HCT116 (cell line): ENCODE results near the gene CNDP1. TPM values are rescaled to one million over a fixed set of nuclear protein-coding genes. Genes with fewer than 3 reads are reported as not detected.

Experiments used
- ATAC-seq: fragments of 200-7000 bp; cut with Tn5 transposase; 2 replicates; pipeline ENCODE4 v1.9.1; 2020; ENCODE audit warnings: mild to moderate bottlenecking, moderate library complexity
- Bru-seq: library from RNA; stranded (reverse); fragments of 400-500 nt; gene quantifications from one replicate; lab custom pipeline; 2021; lab: Mats Ljungman, UMichigan
- BruChase-seq, 2 experiments: library from RNA; stranded (reverse); fragments of 400-500 nt; gene quantifications; one replicate each; lab custom pipeline; 2021; lab: Mats Ljungman, UMichigan
- BruUV-seq: library from RNA; stranded (reverse); fragments of 400-500 nt; replicated peaks from 2 replicates; lab custom pipeline; 2021; lab: Mats Ljungman, UMichigan
- CTCF ChIA-PET: fragments of 300-600 bp; sonication (Branson Sonifier 250); formaldehyde crosslinking; loops from one replicate; lab custom pipeline; 2021; ENCODE audit warnings: antibody characterized with exemption; lab: Charles Lee
- POLR2A ChIA-PET: fragments of 300-600, 350-600 bp; sonication (Branson Sonifier 250); formaldehyde crosslinking; loops from one replicate; lab custom pipeline; 2021; ENCODE audit warnings: antibody characterized with exemption; lab: Charles Lee
- RAD21 ChIA-PET, 2 experiments: fragments of 300-600 bp; sonication (Branson Sonifier 250); formaldehyde crosslinking; loops; one replicate each; lab custom pipeline; 2023; ENCODE audit warnings: low total read pairs in 2 of 2; ENCODE audit not compliant: uncharacterized antibody in 2 of 2, unreplicated experiment in 2 of 2, low non-redundant PET in 1 of 2; lab: Charles Lee
- DNase-seq: peaks from one replicate; pipeline ENCODE4 v3.0.0-alpha.2; 2010; ENCODE audit warnings: low read depth, low spot score
- H2AFZ ChIP-seq: fragments of 200-600 bp; shearing (Covaris generic), sonication (generic); 2 replicates; pipeline ENCODE4 v1.6.1; 2017; ENCODE audit warnings: low read depth, mixed run types, mixed read lengths, antibody characterized with exemption, low read length; ENCODE audit not compliant: poor library complexity, severe bottlenecking
- H3K27ac ChIP-seq: 2 replicates; pipeline ENCODE4 v1.5.1; 2012; ENCODE audit warnings: low read depth, low read length
- H3K27me3 ChIP-seq: fragments of 200-600 bp; sonication (generic); 2 replicates; pipeline ENCODE4 v1.6.1; 2016; ENCODE audit warnings: mixed run types, low read length, mixed read lengths; ENCODE audit not compliant: insufficient read depth
- H3K36me3 ChIP-seq, 2 experiments: fragments of 200-500 bp in 1 of 2; fragments of 200-600 bp in 1 of 2; sonication (Bioruptor generic) in 1 of 2; sonication (generic) in 1 of 2; 2 replicates each; pipeline versions ENCODE4 v1.5.1 to v1.6.1; 2014 to 2016; ENCODE audit warnings: low read length in 2 of 2, inconsistent platforms in 1 of 2, mixed read lengths in 1 of 2, mixed run types in 1 of 2; ENCODE audit not compliant: insufficient read depth in 2 of 2, control insufficient read depth in 1 of 2
- H3K4me1 ChIP-seq, 2 experiments: fragments of 200-600 bp in 1 of 2; sonication (generic) in 1 of 2; 2 replicates each; pipeline versions ENCODE4 v1.5.1 to v1.6.1; 2012 to 2017; ENCODE audit warnings: low read length in 2 of 2, inconsistent platforms in 1 of 2, mild to moderate bottlenecking in 1 of 2, mixed read lengths in 1 of 2, mixed run types in 1 of 2, moderate library complexity in 1 of 2; ENCODE audit not compliant: insufficient read depth in 2 of 2, control insufficient read depth in 1 of 2
- H3K4me2 ChIP-seq: fragments of 200-600 bp; sonication (generic); 2 replicates; pipeline ENCODE4 v1.6.1; 2017; ENCODE audit warnings: mixed run types, low read length, mixed read lengths
- H3K4me3 ChIP-seq, 2 experiments: fragments of 200-600 bp in 1 of 2; sonication (generic) in 1 of 2; replicated peaks in 1 of 2; 2 replicates each; pipeline ENCODE4 v1.5.1; 2011 to 2016; ENCODE audit warnings: low read length in 2 of 2, control low read depth in 1 of 2, low read depth in 1 of 2, mild to moderate bottlenecking in 1 of 2, mixed read lengths in 1 of 2, mixed run types in 1 of 2
- H3K79me2 ChIP-seq: fragments of 200-600 bp; sonication (generic); 2 replicates; pipeline ENCODE4 v1.6.1; 2017; ENCODE audit warnings: mild to moderate bottlenecking, mixed run types, low read length, moderate library complexity, mixed read lengths; ENCODE audit not compliant: insufficient read depth
- H3K9ac ChIP-seq: fragments of 200-600 bp; sonication (generic); 2 replicates; pipeline ENCODE4 v1.6.1; 2016; ENCODE audit warnings: low read length, mixed read lengths
- H3K9me2 ChIP-seq: fragments of 200-600 bp; sonication (generic), shearing (Covaris generic); 2 replicates; pipeline ENCODE4 v1.6.1; 2017; ENCODE audit warnings: mixed run types, mild to moderate bottlenecking, moderate library complexity; ENCODE audit not compliant: insufficient read depth
- H3K9me3 ChIP-seq, 2 experiments: fragments of 200-500 bp in 1 of 2; fragments of 200-600 bp in 1 of 2; sonication (Bioruptor generic) in 1 of 2; sonication (generic) in 1 of 2; 2 replicates each; pipeline ENCODE4 v1.6.1; 2014 to 2017; ENCODE audit warnings: low read length in 2 of 2, mixed read lengths in 2 of 2, inconsistent platforms in 1 of 2, low read depth in 1 of 2, mild to moderate bottlenecking in 1 of 2, mixed run types in 1 of 2, moderate library complexity in 1 of 2; ENCODE audit not compliant: control insufficient read depth in 1 of 2, insufficient read depth in 1 of 2
- H4K20me1 ChIP-seq: fragments of 200-600 bp; sonication (generic), shearing (Covaris generic); 2 replicates; pipeline ENCODE4 v1.6.1; 2017; ENCODE audit warnings: mixed run types, mild to moderate bottlenecking, moderate library complexity; ENCODE audit not compliant: insufficient read depth
- CBX3 ChIP-seq: IDR thresholded peaks from 2 replicates; pipeline ENCODE4 v1.6.1; 2012; ENCODE audit warnings: low read depth
- EGR1 ChIP-seq: IDR thresholded peaks from 2 replicates; pipeline ENCODE4 v1.6.1; 2012; ENCODE audit warnings: low read depth
- ELF1 ChIP-seq: IDR thresholded peaks from 2 replicates; pipeline ENCODE4 v1.6.1; 2012; ENCODE audit warnings: low read depth, borderline replicate concordance
- EZH2phosphoT487 ChIP-seq: fragments of 200-600 bp; IDR thresholded peaks from 2 replicates; pipeline ENCODE4 v1.6.1; 2018; ENCODE audit warnings: antibody characterized with exemption, borderline replicate concordance
- RAD21 ChIP-seq: IDR thresholded peaks from 2 replicates; pipeline ENCODE4 v1.6.1; 2012; ENCODE audit warnings: low read depth, mild to moderate bottlenecking
- intact Hi-C: fragments of 100-400 bp; cut with micrococcal nuclease; formaldehyde crosslinking; loops from 2 replicates; pipeline ENCODE4 v1.10.0; 2022
- long read RNA-seq: library from polyadenylated mRNA; unstranded; transcript quantifications from one replicate; pipeline ENCODE4 v2.0.0, GENCODE V29; 2021; ENCODE audit not compliant: unreplicated experiment
- polyA plus RNA-seq: library from polyadenylated mRNA; unstranded; fragments of >200 nt; gene quantifications from 2 replicates; pipeline ENCODE4 v1.2.1, GENCODE V29; 2012; ENCODE audit warnings: missing spikeins
- total RNA-seq: library from RNA; stranded (reverse); gene quantifications from one replicate; pipeline ENCODE4 v1.2.1, GENCODE V29; 2021; ENCODE audit not compliant: unreplicated experiment
- TF ChIP-seq, protein P1 (sequence below): IDR thresholded peaks from 2 replicates; pipeline ENCODE4 v1.6.1; 2012
- TF ChIP-seq, protein P2 (sequence below): IDR thresholded peaks from 2 replicates; pipeline ENCODE4 v1.6.1; 2011; ENCODE audit warnings: mild to moderate bottlenecking, low read length, moderate library complexity; ENCODE audit not compliant: insufficient replicate concordance; ENCODE audit errors: extremely low read depth

Gene CNDP1, protein sequence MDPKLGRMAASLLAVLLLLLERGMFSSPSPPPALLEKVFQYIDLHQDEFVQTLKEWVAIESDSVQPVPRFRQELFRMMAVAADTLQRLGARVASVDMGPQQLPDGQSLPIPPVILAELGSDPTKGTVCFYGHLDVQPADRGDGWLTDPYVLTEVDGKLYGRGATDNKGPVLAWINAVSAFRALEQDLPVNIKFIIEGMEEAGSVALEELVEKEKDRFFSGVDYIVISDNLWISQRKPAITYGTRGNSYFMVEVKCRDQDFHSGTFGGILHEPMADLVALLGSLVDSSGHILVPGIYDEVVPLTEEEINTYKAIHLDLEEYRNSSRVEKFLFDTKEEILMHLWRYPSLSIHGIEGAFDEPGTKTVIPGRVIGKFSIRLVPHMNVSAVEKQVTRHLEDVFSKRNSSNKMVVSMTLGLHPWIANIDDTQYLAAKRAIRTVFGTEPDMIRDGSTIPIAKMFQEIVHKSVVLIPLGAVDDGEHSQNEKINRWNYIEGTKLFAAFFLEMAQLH
- total RNA-seq (not detected), Bru-seq, nascent RNA (percentile 14 among the genes with signal in this experiment), BruChase-seq, experiment 1, labeled RNA remaining after a 6-hour chase (percentile 15 among the genes with signal in this experiment), BruChase-seq, experiment 2, labeled RNA remaining after a 2-hour chase (percentile 18 among the genes with signal in this experiment)
- polyA plus RNA-seq, result 0.01 and 0.03 TPM in 2 replicates
- long read RNA-seq, result 0 reads

GRCh38 chr18:74534150-74534969, at the start of gene CNDP1:
Gene CNDP1 (plus strand): TSS chr18:74534500. CDS start chr18:74534668, 168 bp downstream.
- H3K9me3 ChIP-seq, result no peaks in the 10 kb centered on the region
- no peak within 1 kb of the TSS for H3K27ac ChIP-seq
- no peak within 1 kb of the TSS for H3K4me3 ChIP-seq
- BruUV-seq, result no TSS peak
- H4K20me1 ChIP-seq, result no peaks in the 10 kb centered on the region
- H3K9me2 ChIP-seq, result no peaks in the 10 kb centered on the region
- H3K36me3 ChIP-seq, result no peaks in the 10 kb centered on the region
- CTCF ChIA-PET, result no interaction called here
- H3K4me1 ChIP-seq, result no peaks in the 10 kb centered on the region
- POLR2A ChIA-PET, result no interaction called here
- intact Hi-C loops, result no loop called here
- TF ChIP-seq ELF1 (no peak), EGR1 (no peak), RAD21 (no peak), CBX3 (no peak), EZH2phosphoT487 (no peak)
- TF ChIP-seq, protein P1, sequence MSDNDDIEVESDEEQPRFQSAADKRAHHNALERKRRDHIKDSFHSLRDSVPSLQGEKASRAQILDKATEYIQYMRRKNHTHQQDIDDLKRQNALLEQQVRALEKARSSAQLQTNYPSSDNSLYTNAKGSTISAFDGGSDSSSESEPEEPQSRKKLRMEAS, result no peak
- TF ChIP-seq, protein P2, sequence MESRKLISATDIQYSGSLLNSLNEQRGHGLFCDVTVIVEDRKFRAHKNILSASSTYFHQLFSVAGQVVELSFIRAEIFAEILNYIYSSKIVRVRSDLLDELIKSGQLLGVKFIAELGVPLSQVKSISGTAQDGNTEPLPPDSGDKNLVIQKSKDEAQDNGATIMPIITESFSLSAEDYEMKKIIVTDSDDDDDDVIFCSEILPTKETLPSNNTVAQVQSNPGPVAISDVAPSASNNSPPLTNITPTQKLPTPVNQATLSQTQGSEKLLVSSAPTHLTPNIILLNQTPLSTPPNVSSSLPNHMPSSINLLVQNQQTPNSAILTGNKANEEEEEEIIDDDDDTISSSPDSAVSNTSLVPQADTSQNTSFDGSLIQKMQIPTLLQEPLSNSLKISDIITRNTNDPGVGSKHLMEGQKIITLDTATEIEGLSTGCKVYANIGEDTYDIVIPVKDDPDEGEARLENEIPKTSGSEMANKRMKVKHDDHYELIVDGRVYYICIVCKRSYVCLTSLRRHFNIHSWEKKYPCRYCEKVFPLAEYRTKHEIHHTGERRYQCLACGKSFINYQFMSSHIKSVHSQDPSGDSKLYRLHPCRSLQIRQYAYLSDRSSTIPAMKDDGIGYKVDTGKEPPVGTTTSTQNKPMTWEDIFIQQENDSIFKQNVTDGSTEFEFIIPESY, result no peak
- no peak within 1 kb of the TSS for H3K4me2 ChIP-seq
- H3K79me2 ChIP-seq, result no peaks in the 10 kb centered on the region
- RAD21 ChIA-PET, result no interaction called here
- no peak for ATAC-seq
- no peak within 1 kb of the TSS for H3K9ac ChIP-seq
- no peak within 1 kb of the TSS for H2AFZ ChIP-seq
- DNase-seq, result no peak
- peaks cover 3% of the 10 kb centered on the region; the same call in 1 of the 2 replicates for H3K27me3 ChIP-seq
